BJ (cell line): ENCODE measurements around the gene DIP2C. TPM values are rescaled to one million over a fixed set of nuclear protein-coding genes. Genes with fewer than 3 reads are reported as not detected.

Source experiments
- CTCF ChIA-PET: fragments of 350-600 bp; formaldehyde crosslinking; extraction: SDS; loops from one replicate; lab custom pipeline; 2021; ENCODE audit warnings: antibody characterized with exemption, inconsistent platforms; lab: Yijun Ruan, JAX
- POLR2A ChIA-PET: fragments of 300-600 bp; sonication (Branson Sonifier 250); formaldehyde crosslinking; extraction: SDS; loops from one replicate; lab custom pipeline; 2021; ENCODE audit warnings: antibody characterized with exemption; lab: Charles Lee
- DNase-seq: peaks from one replicate; pipeline ENCODE4 v3.0.0-alpha.2; 2011; ENCODE audit warnings: low read depth
- H3K27me3 ChIP-seq: 2 replicates; pipeline ENCODE4 v1.6.0; 2011; ENCODE audit warnings: low read length; ENCODE audit not compliant: control insufficient read depth, insufficient read depth
- H3K36me3 ChIP-seq: 2 replicates; pipeline ENCODE4 v1.5.1; 2011; ENCODE audit warnings: low read length; ENCODE audit not compliant: control insufficient read depth, insufficient read depth
- H3K4me3 ChIP-seq: 2 replicates; pipeline ENCODE4 v1.5.1; 2011; ENCODE audit warnings: low read depth, mild to moderate bottlenecking, control low read depth, low read length
- polyA plus RNA-seq: library from polyadenylated mRNA; depleted of rRNA; stranded (reverse); fragments of >200 nt; gene quantifications from 2 replicates; pipeline ENCODE4 v1.2.3, GENCODE V29; 2011
- TF ChIP-seq, protein P1 (sequence below): IDR thresholded peaks from 2 replicates; pipeline ENCODE4 v1.5.1; 2011; ENCODE audit warnings: low read depth, mild to moderate bottlenecking, control low read depth, inconsistent platforms, low read length, moderate library complexity; ENCODE audit not compliant: insufficient read depth

The DIP2C gene
- polyA plus RNA-seq, 1 experiment = 9.3 TPM

- DNase-seq = no peak
These were observed 200.6 kb downstream of the DIP2C start for GRCh38 chr10:488933-489215.

DNA sequence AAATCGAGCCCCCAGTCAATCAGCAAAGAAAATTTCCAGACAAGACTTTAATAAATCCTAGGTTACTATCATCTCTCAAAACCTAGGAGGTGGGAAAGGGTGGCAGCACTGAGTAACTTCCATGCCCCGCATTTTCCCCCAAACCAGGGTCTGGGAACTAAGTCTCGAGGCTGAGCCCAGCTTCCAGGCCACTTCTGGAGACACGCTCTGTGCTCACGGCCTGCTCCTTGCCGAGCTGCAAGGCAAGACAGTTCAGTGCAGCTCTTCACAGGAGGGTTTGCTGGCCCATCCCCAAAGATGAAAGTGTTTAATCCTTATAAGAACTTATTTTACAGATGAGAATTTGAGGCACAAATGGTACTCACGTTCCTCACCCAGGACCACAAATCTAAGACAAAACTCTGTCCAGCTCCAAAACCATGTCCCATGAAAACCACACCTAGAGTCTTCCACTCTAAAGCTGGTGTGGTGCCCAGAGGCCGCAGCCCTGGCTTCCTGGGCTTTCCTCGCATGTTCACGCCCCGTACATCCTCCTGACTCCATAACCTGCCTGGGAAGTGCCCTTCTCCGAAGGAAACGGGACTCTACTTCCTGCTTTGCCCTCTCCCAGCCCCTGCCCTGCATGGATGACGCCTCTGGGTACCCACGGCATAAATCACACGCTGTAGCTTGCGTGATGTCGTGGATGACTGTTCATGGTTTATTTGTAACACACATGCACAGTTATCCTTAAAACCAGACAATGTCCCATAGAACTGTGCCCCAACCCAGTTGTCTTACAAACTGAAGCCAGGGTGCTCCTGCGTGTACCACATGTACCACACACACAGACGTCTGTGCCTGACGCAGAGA is 201.2 kb downstream of the DIP2C start:
- POLR2A ChIA-PET = no interaction called here
- no peak for DNase-seq
- no peaks in the 10 kb centered on the region for H3K27me3 ChIP-seq
- H3K36me3 ChIP-seq = peaks cover 2% of the 10 kb centered on the region
- CTCF ChIA-PET = interaction anchor here (1.2 kb wide), 1 partner anchor 324 kb away, joined by 3 read pairs; no protein-coding TSS in a partner anchor
- TF ChIP-seq, protein P1, sequence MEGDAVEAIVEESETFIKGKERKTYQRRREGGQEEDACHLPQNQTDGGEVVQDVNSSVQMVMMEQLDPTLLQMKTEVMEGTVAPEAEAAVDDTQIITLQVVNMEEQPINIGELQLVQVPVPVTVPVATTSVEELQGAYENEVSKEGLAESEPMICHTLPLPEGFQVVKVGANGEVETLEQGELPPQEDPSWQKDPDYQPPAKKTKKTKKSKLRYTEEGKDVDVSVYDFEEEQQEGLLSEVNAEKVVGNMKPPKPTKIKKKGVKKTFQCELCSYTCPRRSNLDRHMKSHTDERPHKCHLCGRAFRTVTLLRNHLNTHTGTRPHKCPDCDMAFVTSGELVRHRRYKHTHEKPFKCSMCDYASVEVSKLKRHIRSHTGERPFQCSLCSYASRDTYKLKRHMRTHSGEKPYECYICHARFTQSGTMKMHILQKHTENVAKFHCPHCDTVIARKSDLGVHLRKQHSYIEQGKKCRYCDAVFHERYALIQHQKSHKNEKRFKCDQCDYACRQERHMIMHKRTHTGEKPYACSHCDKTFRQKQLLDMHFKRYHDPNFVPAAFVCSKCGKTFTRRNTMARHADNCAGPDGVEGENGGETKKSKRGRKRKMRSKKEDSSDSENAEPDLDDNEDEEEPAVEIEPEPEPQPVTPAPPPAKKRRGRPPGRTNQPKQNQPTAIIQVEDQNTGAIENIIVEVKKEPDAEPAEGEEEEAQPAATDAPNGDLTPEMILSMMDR = no peak
- no peak overlapping the region for H3K4me3 ChIP-seq

More at GRCh38 chr10:488933-489215, 200.6 kb downstream of the DIP2C start:
- TF ChIP-seq, protein P1 = no peak
- H3K27me3 ChIP-seq = no peaks in the 10 kb centered on the region
- H3K36me3 ChIP-seq = peaks cover 2% of the 10 kb centered on the region
- CTCF ChIA-PET = no interaction called here
- H3K4me3 ChIP-seq = no peak overlapping the region
- POLR2A ChIA-PET = no interaction called here

DNA sequence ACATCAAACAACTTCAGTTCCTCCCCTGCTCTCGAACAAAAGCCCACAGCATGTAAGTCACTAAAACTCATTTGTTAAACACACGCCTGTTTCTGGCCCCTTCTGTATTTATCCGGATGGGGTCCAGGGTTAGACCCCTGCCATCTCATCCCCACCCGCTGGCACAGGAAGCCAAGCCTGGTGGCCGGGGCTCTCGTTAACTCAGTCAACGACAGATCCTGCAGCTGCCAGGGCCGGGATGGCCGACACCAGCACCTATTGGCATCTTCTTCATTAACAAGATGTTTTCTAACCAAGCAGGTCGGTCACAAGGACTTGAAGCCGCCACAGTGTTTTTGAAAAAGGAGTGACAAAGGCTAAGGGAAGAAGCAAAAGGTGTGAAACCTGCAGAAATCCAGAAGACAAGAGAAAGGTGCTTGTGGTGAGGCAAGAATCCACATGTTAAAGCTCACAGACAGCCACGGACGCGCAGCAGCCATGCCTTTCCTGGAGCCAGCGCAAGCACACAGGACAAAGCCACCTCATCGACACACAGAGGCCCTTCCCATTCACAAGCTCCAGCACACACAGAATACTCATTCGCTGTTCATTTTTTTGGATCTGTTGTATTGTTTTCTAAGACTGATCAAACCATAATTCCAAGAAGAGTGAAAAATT is 202.7 kb downstream of the DIP2C start:
- no peaks in the 10 kb centered on the region for H3K27me3 ChIP-seq
- TF ChIP-seq, protein P1 = no peak
- ChIA-PET POLR2A (no interaction called here), CTCF (interaction anchor here (1.2 kb wide), 2 partner anchors 13 to 326 kb away, joined by 3 read pairs; no protein-coding TSS in a partner anchor)
- H3K36me3 ChIP-seq = peaks cover 4% of the 10 kb centered on the region
- H3K4me3 ChIP-seq = no peak overlapping the region
- DNase-seq = no peak

DNA sequence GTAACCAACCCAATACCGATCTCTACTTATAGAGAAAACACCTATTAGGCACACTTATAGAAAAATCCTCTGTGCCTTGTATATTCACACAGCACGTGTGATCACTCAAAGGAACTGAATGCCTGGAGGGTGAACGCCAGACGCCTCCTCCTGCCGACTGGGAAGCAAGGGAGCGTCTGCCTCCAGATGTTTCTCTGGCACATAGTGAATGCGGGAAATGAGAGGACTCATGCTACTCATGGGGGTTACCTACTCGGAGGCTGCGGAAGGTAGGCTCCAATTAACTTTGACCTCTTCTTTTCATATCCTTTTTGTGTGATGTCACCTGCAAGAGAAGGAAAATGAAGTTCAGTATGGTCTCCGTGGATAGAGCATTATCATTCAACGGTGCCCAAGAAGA is 203.3 kb downstream of the DIP2C start:
- CTCF ChIA-PET = interaction anchor here (1.4 kb wide), 1 partner anchor 24 kb away, joined by 3 read pairs; no protein-coding TSS in a partner anchor
- DNase-seq = no peak

DNA sequence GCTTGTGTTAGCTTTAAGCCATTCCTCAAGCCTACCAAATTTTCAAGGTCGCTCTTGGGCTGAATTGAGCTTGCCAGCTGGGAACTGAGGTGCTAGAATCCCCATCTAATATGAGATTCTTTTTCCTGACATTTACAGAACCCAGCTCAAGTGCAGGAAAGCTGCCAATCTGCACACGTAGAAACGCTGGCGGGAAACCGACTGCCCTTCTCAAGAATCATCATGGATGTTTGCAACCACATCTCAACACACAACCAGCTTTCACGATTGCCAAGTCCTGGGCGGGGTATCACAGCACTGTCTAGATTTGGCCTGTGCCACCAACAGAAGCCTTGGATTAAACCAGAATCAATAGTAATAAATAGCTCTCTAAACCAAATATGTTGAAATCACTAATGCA is 203.7 kb downstream of the DIP2C start:
- Histone ChIP-seq H3K27me3 (no peaks in the 10 kb centered on the region), H3K4me3 (no peak overlapping the region), H3K36me3 (peaks cover 4% of the 10 kb centered on the region)
- POLR2A ChIA-PET = no interaction called here
- TF ChIP-seq, protein P1 = no peak
- DNase-seq = no peak
- CTCF ChIA-PET = interaction anchor here (1.4 kb wide), 1 partner anchor 25 kb away, joined by 3 read pairs; no protein-coding TSS in a partner anchor

More for the DNA sequence above, 203.3 kb downstream of the DIP2C start:
- no peak overlapping the region for H3K4me3 ChIP-seq
- peaks cover 4% of the 10 kb centered on the region for H3K36me3 ChIP-seq
- TF ChIP-seq, protein P1 = no peak
- POLR2A ChIA-PET = no interaction called here
- H3K27me3 ChIP-seq = no peaks in the 10 kb centered on the region
